DND-41 (cell line): ENCODE measurements around the gene NKX2-1.
A peak's percentile ranks its signal among the peaks of the same experiment; 100 is the strongest.

Source experiments
- CTCF ChIP-seq: IDR thresholded peaks from 2 replicates; pipeline ENCODE4 v1.5.1; 2012; ENCODE audit warnings: borderline replicate concordance, low read length, moderate library complexity, mild to moderate bottlenecking; ENCODE audit not compliant: poor library complexity, severe bottlenecking; ENCODE audit errors: extremely low read depth
- EZH2 ChIP-seq: IDR thresholded peaks from 3 replicates; pipeline ENCODE4 v1.6.1; 2012; ENCODE audit warnings: borderline replicate concordance, low read depth, mild to moderate bottlenecking, moderate library complexity, low read length, inconsistent platforms; ENCODE audit not compliant: severe bottlenecking

DNA sequence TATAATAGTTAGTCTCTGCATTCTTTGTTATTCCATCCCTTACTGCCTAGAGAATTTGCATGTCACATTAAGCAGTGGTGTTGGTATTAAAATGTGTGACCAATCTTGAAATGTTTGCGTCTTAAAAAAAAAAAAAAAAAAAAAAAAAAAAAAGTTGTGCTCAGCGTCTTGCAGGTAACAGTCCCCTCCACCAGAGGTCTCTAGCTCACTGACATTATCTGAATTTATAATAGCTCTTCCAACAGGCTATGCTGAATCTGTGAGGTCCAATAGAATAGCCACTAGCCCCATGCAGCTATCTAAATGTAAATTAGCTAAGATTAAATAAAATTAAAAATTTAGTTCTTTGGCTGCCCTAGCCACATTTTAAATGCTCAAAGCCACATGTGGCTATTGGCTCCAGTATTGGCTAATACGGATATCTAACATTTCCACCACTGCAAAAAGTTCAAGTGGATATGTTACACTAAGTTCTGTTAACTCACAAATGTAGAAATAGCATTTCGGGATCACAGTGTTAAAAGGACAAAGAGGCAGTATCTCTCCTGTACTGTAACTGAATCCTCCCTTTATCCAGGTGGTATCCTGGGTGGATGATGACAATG is 33.7 kb upstream of the NKX2-1 start:
- TF ChIP-seq CTCF, result peak; percentile 77
- no peak for TF ChIP-seq EZH2
